HCT116 (cell line): ENCODE measurements around the gene FER. TPM values are rescaled to one million over a fixed set of nuclear protein-coding genes. Genes with fewer than 3 reads are reported as not detected.

ENCODE experiments used
- ATAC-seq: fragments of 200-7000 bp; cut with Tn5 transposase; 2 replicates; pipeline ENCODE4 v1.9.1; 2020; ENCODE audit warnings: mild to moderate bottlenecking, moderate library complexity
- BruUV-seq: library from RNA; stranded (reverse); fragments of 400-500 nt; replicated peaks from 2 replicates; lab custom pipeline; 2021; lab: Mats Ljungman, UMichigan
- CTCF ChIA-PET: fragments of 300-600 bp; sonication (Branson Sonifier 250); formaldehyde crosslinking; loops from one replicate; lab custom pipeline; 2021; ENCODE audit warnings: antibody characterized with exemption; lab: Charles Lee
- POLR2A ChIA-PET: fragments of 300-600, 350-600 bp; sonication (Branson Sonifier 250); formaldehyde crosslinking; loops from one replicate; lab custom pipeline; 2021; ENCODE audit warnings: antibody characterized with exemption; lab: Charles Lee
- RAD21 ChIA-PET, 2 experiments: fragments of 300-600 bp; sonication (Branson Sonifier 250); formaldehyde crosslinking; loops; one replicate each; lab custom pipeline; 2023; ENCODE audit warnings: low total read pairs in 2 of 2; ENCODE audit not compliant: uncharacterized antibody in 2 of 2, unreplicated experiment in 2 of 2, low non-redundant PET in 1 of 2; lab: Charles Lee
- DNase-seq: peaks from one replicate; pipeline ENCODE4 v3.0.0-alpha.2; 2010; ENCODE audit warnings: low read depth, low spot score
- H2AFZ ChIP-seq: fragments of 200-600 bp; shearing (Covaris generic), sonication (generic); 2 replicates; pipeline ENCODE4 v1.6.1; 2017; ENCODE audit warnings: low read depth, mixed run types, mixed read lengths, antibody characterized with exemption, low read length; ENCODE audit not compliant: poor library complexity, severe bottlenecking
- H3K27ac ChIP-seq: 2 replicates; pipeline ENCODE4 v1.5.1; 2012; ENCODE audit warnings: low read depth, low read length
- H3K27me3 ChIP-seq: fragments of 200-600 bp; sonication (generic); 2 replicates; pipeline ENCODE4 v1.6.1; 2016; ENCODE audit warnings: mixed run types, low read length, mixed read lengths; ENCODE audit not compliant: insufficient read depth
- H3K36me3 ChIP-seq, 2 experiments: fragments of 200-500 bp in 1 of 2; fragments of 200-600 bp in 1 of 2; sonication (Bioruptor generic) in 1 of 2; sonication (generic) in 1 of 2; 2 replicates each; pipeline versions ENCODE4 v1.5.1 to v1.6.1; 2014 to 2016; ENCODE audit warnings: low read length in 2 of 2, inconsistent platforms in 1 of 2, mixed read lengths in 1 of 2, mixed run types in 1 of 2; ENCODE audit not compliant: insufficient read depth in 2 of 2, control insufficient read depth in 1 of 2
- H3K4me1 ChIP-seq, 2 experiments: fragments of 200-600 bp in 1 of 2; sonication (generic) in 1 of 2; 2 replicates each; pipeline versions ENCODE4 v1.5.1 to v1.6.1; 2012 to 2017; ENCODE audit warnings: low read length in 2 of 2, inconsistent platforms in 1 of 2, mild to moderate bottlenecking in 1 of 2, mixed read lengths in 1 of 2, mixed run types in 1 of 2, moderate library complexity in 1 of 2; ENCODE audit not compliant: insufficient read depth in 2 of 2, control insufficient read depth in 1 of 2
- H3K4me2 ChIP-seq: fragments of 200-600 bp; sonication (generic); 2 replicates; pipeline ENCODE4 v1.6.1; 2017; ENCODE audit warnings: mixed run types, low read length, mixed read lengths
- H3K4me3 ChIP-seq, 2 experiments: fragments of 200-600 bp in 1 of 2; sonication (generic) in 1 of 2; replicated peaks in 1 of 2; 2 replicates each; pipeline ENCODE4 v1.5.1; 2011 to 2016; ENCODE audit warnings: low read length in 2 of 2, control low read depth in 1 of 2, low read depth in 1 of 2, mild to moderate bottlenecking in 1 of 2, mixed read lengths in 1 of 2, mixed run types in 1 of 2
- H3K79me2 ChIP-seq: fragments of 200-600 bp; sonication (generic); 2 replicates; pipeline ENCODE4 v1.6.1; 2017; ENCODE audit warnings: mild to moderate bottlenecking, mixed run types, low read length, moderate library complexity, mixed read lengths; ENCODE audit not compliant: insufficient read depth
- H3K9ac ChIP-seq: fragments of 200-600 bp; sonication (generic); 2 replicates; pipeline ENCODE4 v1.6.1; 2016; ENCODE audit warnings: low read length, mixed read lengths
- H3K9me2 ChIP-seq: fragments of 200-600 bp; sonication (generic), shearing (Covaris generic); 2 replicates; pipeline ENCODE4 v1.6.1; 2017; ENCODE audit warnings: mixed run types, mild to moderate bottlenecking, moderate library complexity; ENCODE audit not compliant: insufficient read depth
- H3K9me3 ChIP-seq, 2 experiments: fragments of 200-500 bp in 1 of 2; fragments of 200-600 bp in 1 of 2; sonication (Bioruptor generic) in 1 of 2; sonication (generic) in 1 of 2; 2 replicates each; pipeline ENCODE4 v1.6.1; 2014 to 2017; ENCODE audit warnings: low read length in 2 of 2, mixed read lengths in 2 of 2, inconsistent platforms in 1 of 2, low read depth in 1 of 2, mild to moderate bottlenecking in 1 of 2, mixed run types in 1 of 2, moderate library complexity in 1 of 2; ENCODE audit not compliant: control insufficient read depth in 1 of 2, insufficient read depth in 1 of 2
- H4K20me1 ChIP-seq: fragments of 200-600 bp; sonication (generic), shearing (Covaris generic); 2 replicates; pipeline ENCODE4 v1.6.1; 2017; ENCODE audit warnings: mixed run types, mild to moderate bottlenecking, moderate library complexity; ENCODE audit not compliant: insufficient read depth
- CBX3 ChIP-seq: IDR thresholded peaks from 2 replicates; pipeline ENCODE4 v1.6.1; 2012; ENCODE audit warnings: low read depth
- CEBPB ChIP-seq: IDR thresholded peaks from 2 replicates; pipeline ENCODE4 v1.6.1; 2012; ENCODE audit warnings: low read depth
- EGR1 ChIP-seq: IDR thresholded peaks from 2 replicates; pipeline ENCODE4 v1.6.1; 2012; ENCODE audit warnings: low read depth
- EZH2 ChIP-seq: fragments of 200-600 bp; sonication (generic); IDR thresholded peaks from 2 replicates; pipeline ENCODE4 v1.6.1; 2017; ENCODE audit warnings: antibody characterized with exemption, mixed run types
- FOSL1 ChIP-seq: IDR thresholded peaks from 2 replicates; pipeline ENCODE4 v1.6.1; 2012; ENCODE audit warnings: low read depth
- JUND ChIP-seq: IDR thresholded peaks from 2 replicates; pipeline ENCODE4 v1.6.1; 2012
- POLR2A ChIP-seq: IDR thresholded peaks from 2 replicates; pipeline ENCODE4 v1.7.0; 2011; ENCODE audit warnings: borderline replicate concordance; ENCODE audit not compliant: insufficient read depth, insufficient read length; ENCODE audit errors: extremely low read depth
- POLR2AphosphoS5 ChIP-seq: IDR thresholded peaks from 2 replicates; pipeline ENCODE4 v1.6.1; 2011; ENCODE audit warnings: mild to moderate bottlenecking, low read depth, low read length, moderate library complexity
- RAD21 ChIP-seq: IDR thresholded peaks from 2 replicates; pipeline ENCODE4 v1.6.1; 2012; ENCODE audit warnings: low read depth, mild to moderate bottlenecking
- SP1 ChIP-seq: IDR thresholded peaks from 2 replicates; pipeline ENCODE4 v1.6.1; 2012; ENCODE audit warnings: low read depth
- TCF7L2 ChIP-seq: IDR thresholded peaks from 2 replicates; pipeline ENCODE4 v1.7.0; 2011; ENCODE audit warnings: borderline replicate concordance, inconsistent platforms; ENCODE audit not compliant: insufficient read depth, insufficient read length; ENCODE audit errors: extremely low read depth
- ZFX ChIP-seq: fragments of 450-650 bp; IDR thresholded peaks from 2 replicates; pipeline ENCODE4 v1.6.1; 2017
- ZNF274 ChIP-seq: fragments of 200-500 bp; sonication (Bioruptor generic); IDR thresholded peaks from 2 replicates; pipeline ENCODE4 v1.6.1; 2014; ENCODE audit warnings: mild to moderate bottlenecking, low read depth, low read length, inconsistent platforms
- intact Hi-C: fragments of 100-400 bp; cut with micrococcal nuclease; formaldehyde crosslinking; loops from 2 replicates; pipeline ENCODE4 v1.10.0; 2022
- total RNA-seq: library from RNA; stranded (reverse); gene quantifications from one replicate; pipeline ENCODE4 v1.2.1, GENCODE V29; 2021; ENCODE audit not compliant: unreplicated experiment
- TF ChIP-seq, protein P1 (sequence below): IDR thresholded peaks from 2 replicates; pipeline ENCODE4 v1.6.1; 2012
- TF ChIP-seq, protein P2 (sequence below), 3 experiments: fragments of 200-600 bp in 1 of 3; sonication (generic) in 1 of 3; IDR thresholded peaks in 2 of 3; conservative IDR thresholded peaks in 1 of 3; 2 replicates each; pipeline ENCODE4 v1.5.1; 2012 to 2017; ENCODE audit warnings: low read depth in 2 of 3, low read length in 2 of 3, antibody characterized with exemption in 1 of 3, borderline replicate concordance in 1 of 3, control low read depth in 1 of 3, mild to moderate bottlenecking in 1 of 3, mixed read lengths in 1 of 3, mixed run types in 1 of 3, moderate library complexity in 1 of 3; ENCODE audit not compliant: insufficient read depth in 1 of 3
- TF ChIP-seq, protein P3 (sequence below): IDR thresholded peaks from 2 replicates; pipeline ENCODE4 v1.6.1; 2012
- TF ChIP-seq, protein P4 (sequence below): IDR thresholded peaks from 2 replicates; pipeline ENCODE4 v1.6.1; 2011; ENCODE audit warnings: mild to moderate bottlenecking, low read length, moderate library complexity; ENCODE audit not compliant: insufficient replicate concordance; ENCODE audit errors: extremely low read depth

Gene FER
- total RNA-seq, 1 experiment from 2014 or later, result 32.0 TPM

DNA sequence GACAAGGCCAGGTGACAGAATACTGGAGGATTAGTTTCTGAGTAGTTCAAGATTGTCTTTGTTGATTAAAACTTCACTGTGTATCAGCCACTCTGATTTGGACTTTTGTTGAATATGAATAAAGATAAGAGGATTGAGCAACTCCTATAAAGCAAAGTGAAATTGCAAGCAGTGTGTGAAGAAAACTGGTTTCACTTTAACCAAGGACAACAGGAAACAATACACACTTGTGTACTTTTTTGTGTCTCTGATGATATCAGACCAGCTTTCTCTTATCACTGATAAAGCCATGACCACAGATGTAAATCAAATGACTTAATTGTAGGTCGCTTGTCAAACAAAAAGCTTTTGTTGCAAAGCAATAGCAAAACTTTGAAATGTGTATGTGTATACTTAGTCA lies 268.6 kb downstream of the FER start:
- Histone ChIP-seq H3K4me2 (no peak overlapping the region), H3K4me3 (no peak overlapping the region), H4K20me1 (0 out of 2 replicates have a peak, but pooled peaks cover 3% of the 10 kb centered on the region), H3K9me2 (peaks cover 3% of the 10 kb centered on the region; the same call in 1 of the 2 replicates), H3K27me3 (no peaks in the 10 kb centered on the region), H3K79me2 (no peaks in the 10 kb centered on the region), H3K4me1 (no peaks in the 10 kb centered on the region), H3K27ac (no peak overlapping the region), H3K36me3 (no peaks in the 10 kb centered on the region), H2AFZ (no peak overlapping the region), H3K9ac (no peak overlapping the region), H3K9me3 (no peaks in the 10 kb centered on the region)
- CTCF ChIA-PET, result no interaction called here
- DNase-seq (no peak), ATAC-seq (no peak)
- intact Hi-C loops, result no loop called here
- POLR2A ChIA-PET, result no interaction called here
- TF ChIP-seq SP1 (no peak), EGR1 (no peak), POLR2AphosphoS5 (no peak), EZH2 (no peak), POLR2A (no peak), ZFX (no peak), ZNF274 (no peak), CEBPB (no peak), TCF7L2 (no peak), JUND (no peak), CBX3 (no peak), RAD21 (no peak), FOSL1 (no peak)
- TF ChIP-seq, protein P1, sequence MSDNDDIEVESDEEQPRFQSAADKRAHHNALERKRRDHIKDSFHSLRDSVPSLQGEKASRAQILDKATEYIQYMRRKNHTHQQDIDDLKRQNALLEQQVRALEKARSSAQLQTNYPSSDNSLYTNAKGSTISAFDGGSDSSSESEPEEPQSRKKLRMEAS, result no peak
- TF ChIP-seq, protein P2, sequence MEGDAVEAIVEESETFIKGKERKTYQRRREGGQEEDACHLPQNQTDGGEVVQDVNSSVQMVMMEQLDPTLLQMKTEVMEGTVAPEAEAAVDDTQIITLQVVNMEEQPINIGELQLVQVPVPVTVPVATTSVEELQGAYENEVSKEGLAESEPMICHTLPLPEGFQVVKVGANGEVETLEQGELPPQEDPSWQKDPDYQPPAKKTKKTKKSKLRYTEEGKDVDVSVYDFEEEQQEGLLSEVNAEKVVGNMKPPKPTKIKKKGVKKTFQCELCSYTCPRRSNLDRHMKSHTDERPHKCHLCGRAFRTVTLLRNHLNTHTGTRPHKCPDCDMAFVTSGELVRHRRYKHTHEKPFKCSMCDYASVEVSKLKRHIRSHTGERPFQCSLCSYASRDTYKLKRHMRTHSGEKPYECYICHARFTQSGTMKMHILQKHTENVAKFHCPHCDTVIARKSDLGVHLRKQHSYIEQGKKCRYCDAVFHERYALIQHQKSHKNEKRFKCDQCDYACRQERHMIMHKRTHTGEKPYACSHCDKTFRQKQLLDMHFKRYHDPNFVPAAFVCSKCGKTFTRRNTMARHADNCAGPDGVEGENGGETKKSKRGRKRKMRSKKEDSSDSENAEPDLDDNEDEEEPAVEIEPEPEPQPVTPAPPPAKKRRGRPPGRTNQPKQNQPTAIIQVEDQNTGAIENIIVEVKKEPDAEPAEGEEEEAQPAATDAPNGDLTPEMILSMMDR (IDR thresholded peaks at IDR 0.05 in 2 of 3, conservative IDR thresholded peaks at IDR 0.05 in 1 of 3; ENCODE audit: borderline replicate concordance in 1 of 3, insufficient read depth in 1 of 3, low read depth in 2 of 3, low read length in 2 of 3), result no peak
- TF ChIP-seq, protein P3, sequence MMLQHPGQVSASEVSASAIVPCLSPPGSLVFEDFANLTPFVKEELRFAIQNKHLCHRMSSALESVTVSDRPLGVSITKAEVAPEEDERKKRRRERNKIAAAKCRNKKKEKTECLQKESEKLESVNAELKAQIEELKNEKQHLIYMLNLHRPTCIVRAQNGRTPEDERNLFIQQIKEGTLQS, result no peak
- TF ChIP-seq, protein P4, sequence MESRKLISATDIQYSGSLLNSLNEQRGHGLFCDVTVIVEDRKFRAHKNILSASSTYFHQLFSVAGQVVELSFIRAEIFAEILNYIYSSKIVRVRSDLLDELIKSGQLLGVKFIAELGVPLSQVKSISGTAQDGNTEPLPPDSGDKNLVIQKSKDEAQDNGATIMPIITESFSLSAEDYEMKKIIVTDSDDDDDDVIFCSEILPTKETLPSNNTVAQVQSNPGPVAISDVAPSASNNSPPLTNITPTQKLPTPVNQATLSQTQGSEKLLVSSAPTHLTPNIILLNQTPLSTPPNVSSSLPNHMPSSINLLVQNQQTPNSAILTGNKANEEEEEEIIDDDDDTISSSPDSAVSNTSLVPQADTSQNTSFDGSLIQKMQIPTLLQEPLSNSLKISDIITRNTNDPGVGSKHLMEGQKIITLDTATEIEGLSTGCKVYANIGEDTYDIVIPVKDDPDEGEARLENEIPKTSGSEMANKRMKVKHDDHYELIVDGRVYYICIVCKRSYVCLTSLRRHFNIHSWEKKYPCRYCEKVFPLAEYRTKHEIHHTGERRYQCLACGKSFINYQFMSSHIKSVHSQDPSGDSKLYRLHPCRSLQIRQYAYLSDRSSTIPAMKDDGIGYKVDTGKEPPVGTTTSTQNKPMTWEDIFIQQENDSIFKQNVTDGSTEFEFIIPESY, result no peak
- BruUV-seq, result no TSS peak
- RAD21 ChIA-PET, result no interaction called here
